Hematopoietic multipotent progenitor cell treated with erythropoietin and hydrocortisone succinate and interleukin-3 and kit ligand, for 17 days (in vitro differentiated cells): Measurements from ENCODE around the gene XCL2.
"Not testable (repeated sequence)": the region's sequence is repeated elsewhere in the genome, so short reads cannot be mapped to it uniquely, and the experiment has no call there.

ENCODE experiments used
- DNase-seq: peaks from one replicate; pipeline ENCODE4 v3.0.0-alpha.2; 2015; ENCODE audit warnings: low spot score

The XCL2 gene

DNA sequence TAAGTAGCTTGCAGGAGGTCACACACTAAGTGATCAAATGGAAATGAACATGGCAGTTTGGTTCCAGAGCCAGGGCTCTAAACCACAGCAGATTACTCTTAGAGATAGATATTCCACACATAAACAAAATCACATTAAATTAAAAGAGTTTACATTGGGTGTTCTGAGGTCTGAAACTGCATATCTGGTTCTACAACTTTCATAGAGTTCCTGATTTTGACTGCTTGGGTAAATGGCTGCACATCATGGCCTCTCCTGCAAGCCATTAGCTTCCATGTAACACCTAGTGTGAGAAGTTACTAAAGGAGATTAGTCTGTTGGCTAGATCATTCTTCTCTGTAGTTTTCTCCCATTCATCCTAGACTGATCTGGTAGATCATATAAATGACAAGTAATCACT, 12.8 kb upstream of the XCL2 start:
- no peak for DNase-seq

DNA sequence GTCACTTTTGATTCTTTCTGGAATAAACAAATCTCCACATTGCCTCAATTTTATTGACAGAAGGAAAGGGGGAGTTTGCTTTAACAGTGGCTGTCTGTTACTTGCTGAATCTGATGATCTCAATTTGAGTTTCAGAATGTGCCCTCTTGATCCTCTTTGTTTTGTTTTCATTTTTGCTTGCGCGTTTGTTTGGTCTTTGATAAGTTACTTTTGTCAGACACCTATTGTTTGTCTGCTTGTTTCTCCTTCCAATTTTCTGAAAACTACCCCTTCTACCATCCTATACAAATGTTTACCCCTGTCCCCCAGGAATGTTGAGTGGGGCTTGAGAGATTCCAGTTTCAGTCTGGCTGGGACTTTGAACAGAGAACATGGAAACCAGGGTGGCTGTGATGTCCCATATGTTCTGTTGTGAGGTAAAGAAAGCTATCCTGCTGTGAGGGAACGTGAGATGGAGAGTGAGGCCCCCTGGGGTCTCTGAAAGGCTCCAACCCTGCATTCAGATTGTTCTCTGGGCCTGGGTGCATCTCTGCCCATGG, 11.8 kb upstream of the XCL2 start:
- DNase-seq, result no peak

DNA sequence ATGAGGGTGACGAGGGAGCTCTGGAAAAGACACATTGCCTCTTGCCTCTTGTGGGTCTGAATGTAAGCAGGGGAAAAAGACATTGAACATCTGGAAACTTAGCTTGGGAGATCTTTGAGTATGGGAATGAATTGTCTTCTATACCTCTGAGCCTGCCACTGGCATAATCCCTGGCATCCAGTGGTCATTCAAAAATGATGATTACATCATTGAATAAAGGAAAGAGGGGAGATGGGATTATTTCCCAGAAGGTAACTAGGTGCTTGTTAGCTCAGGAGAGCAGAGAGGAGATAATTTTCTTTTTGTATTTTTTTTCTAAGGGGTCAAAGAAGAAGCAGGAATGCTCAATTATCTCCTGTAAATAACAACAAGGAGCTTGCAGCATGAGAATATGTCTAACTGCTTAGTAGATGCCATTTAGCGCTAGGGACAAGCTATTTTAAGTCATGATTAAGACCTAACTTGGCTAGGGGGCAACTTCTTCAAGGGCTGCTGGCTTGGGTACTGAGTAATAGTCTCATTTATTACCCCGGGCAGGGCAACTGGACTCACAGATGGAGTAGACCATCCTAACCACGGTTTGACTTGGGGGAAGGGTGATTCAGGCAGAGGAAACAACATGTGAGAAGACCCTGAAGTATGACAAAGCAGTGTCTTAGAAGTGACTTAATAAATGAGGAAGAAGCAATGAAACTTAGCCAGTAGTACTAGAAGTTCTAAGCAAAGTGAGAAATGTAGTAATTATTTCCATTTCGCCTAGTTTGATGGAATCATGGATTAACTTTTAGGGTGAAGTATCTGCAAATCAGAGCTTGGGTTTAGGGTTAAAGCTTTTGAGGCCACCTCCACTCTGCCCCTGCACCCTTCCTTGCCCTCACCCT, 11.0 kb upstream of the XCL2 start:
- no peak for DNase-seq

DNA sequence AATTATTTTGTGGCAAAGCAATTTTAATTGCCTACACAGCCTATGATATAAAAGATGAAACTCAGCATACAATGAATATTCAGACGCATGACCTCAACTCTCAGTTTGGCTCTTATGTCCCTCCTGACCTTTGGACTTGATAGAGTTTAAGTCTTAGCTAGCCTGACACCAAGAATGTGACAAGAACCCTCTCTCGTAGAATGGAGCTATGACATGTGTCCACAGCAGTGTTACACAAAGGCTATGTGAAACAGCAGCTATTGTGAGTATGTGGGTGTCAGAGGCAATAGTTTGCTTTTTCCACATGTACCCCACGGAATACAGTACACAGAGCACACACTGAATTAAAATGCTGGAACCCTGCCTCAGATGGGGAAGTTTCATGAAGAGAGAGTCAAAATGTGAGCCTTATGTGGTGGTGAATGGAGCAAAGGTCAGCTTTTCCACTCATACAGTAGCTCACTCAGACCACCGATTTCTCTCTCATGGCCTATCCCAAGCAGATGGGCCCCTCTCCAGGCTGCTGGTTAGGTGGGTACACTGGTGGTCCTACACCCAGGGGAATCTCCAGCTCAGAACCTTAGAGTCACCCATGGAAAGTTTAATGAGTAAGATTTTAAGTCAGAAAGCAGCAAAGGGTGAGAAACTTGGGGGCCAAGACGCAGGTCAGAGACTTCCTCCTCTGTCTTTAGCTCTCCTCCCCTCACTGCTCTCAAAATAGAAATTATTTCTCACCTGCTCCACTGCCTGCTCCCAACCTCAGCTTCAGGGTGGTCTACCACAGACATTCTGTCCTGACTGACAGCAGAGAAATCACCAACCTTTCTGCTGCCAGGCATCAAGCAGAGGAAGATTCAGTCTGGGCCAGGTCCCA, 10.1 kb upstream of the XCL2 start:
- no peak for DNase-seq

DNA sequence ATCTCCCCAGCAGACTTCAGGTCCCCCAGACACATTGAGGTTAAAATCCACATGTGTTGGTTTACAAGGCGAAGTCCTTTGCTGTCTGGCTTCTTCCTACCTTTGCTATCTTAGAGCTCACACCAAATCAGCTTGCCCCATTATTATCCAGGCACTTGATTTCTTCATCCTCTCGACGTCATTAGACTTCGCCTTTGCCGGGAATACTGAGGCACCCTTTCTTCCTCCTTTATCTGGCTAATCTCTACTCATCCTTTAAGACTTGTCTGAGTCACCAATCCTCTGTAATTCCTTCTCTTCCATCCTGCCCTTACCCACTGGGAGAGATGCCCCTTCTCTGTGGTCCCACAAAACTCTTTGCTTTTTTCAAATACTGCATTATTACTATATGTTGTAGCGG, 9.2 kb upstream of the XCL2 start:
- no peak for DNase-seq

- DNase-seq, result no peak
Observed at GRCh38 chr1:168551688-168552087, 7.9 kb upstream of the XCL2 start.

- no peak for DNase-seq
Observed at GRCh38 chr1:168550971-168551370, 7.2 kb upstream of the XCL2 start.

DNA sequence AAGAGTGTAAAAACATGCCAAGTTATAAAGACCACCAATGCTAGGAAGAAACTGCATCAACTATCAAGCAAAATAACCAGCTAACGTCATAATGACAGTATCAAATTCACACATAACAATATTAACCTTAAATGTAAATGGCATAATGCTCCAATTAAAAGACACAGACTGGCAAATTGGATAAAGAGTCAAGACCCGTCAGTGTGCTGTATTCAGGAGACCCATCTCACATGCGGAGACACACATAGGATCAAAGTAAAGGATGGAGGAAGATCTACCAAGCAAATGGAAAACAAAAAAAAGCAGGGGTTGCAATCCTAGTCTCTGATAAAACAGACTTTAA, 2.7 kb upstream of the XCL2 start:
- not testable (repeated sequence) for DNase-seq

GRCh38 chr1:168545678-168546552, 2.1 kb upstream of the XCL2 start:
- not testable (repeated sequence) for DNase-seq

- DNase-seq, result not testable (repeated sequence)
Observed at GRCh38 chr1:168542978-168543377, 819 bp downstream of the XCL2 start.

- DNase-seq, result not testable (repeated sequence)
Observed at GRCh38 chr1:168540798-168541197, 3.0 kb downstream of the XCL2 start.

- DNase-seq, result no peak
Observed at GRCh38 chr1:168535536-168535935, 8.3 kb downstream of the XCL2 start.

GRCh38 chr1:168531615-168532345, 12.0 kb downstream of the XCL2 start:
- DNase-seq, result no peak

GRCh38 chr1:168529518-168529917, 14.3 kb downstream of the XCL2 start:
- no peak for DNase-seq

DNA sequence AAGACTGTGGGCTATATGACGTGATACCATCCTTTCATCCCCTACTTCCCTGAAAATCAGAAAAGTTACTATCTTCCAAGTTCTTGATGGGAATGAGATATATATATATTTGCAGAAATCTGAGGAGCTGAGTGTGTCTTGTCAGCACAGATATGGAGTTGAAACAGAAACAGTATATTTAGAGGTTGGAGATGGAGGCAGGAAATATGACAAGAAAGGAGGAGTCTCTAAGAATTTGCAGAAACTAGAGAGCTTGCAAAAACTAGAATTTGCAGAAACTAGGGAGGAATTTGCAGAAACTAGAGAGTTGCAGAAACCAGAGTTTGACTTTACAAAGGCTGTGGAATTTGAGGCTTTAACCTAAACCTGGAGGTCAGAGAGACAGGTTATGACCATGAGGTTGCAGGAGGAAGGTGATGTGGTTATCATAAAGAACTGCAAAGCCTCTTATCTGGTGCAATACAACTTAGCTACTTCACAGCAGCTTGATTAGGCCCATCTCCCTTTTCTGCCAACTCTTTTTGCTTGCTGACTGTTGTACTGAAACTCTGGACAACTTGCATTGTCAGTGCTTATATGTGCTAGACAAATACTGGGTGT, 22.3 kb downstream of the XCL2 start:
- DNase-seq, result no peak

- DNase-seq, result no peak
Observed at GRCh38 chr1:168520832-168521231, 23.0 kb downstream of the XCL2 start.

GRCh38 chr1:168520052-168520751, 23.6 kb downstream of the XCL2 start:
- DNase-seq, result no peak

DNA sequence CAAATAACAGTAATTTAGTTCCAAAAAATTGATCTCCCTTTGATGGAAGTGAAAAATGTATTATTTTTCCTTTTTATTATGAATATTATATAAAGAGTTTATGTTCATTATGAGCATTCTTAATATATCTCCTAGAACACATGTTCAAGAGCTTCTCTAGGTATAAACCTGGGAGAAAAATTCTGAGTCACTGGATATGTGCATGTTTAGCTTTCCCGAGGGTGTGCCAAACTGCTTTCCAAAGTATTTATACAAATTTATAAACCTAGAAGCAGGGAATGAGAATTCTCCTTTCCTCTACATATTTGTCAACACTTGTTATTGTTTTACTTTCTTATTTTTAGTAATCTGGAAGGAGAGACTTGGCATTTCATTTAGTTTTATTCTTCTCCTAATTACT, 25.0 kb downstream of the XCL2 start:
- no peak for DNase-seq

GRCh38 chr1:168518201-168518689, 25.6 kb downstream of the XCL2 start:
- DNase-seq, result no peak

DNA sequence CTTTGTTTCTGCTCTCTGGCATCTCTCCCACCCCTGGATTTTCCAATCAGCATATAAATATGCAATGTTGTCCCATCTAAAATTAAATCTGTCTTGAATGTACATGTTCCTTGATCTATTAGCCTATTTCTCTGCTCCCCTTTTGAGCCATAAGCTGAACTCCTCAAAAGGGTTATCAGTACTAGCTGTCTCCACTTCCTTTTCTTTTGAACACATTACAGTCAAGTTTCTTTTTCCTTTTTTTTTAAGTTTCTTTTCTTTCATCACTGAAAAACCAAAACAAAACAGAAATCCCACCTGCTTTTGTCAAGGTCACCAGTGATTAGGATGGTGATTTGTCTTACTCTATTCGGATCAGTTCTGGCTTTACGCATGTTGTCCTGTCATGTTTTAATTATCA, 29.3 kb downstream of the XCL2 start:
- DNase-seq, result no peak
